GM21515 (cell line): ENCODE measurements around the gene CDH4.

Experiments used
- ATAC-seq: cut with Tn5 transposase; IDR thresholded peaks from one replicate; pipeline ENCODE4 v1.9.1; 2021; ENCODE audit not compliant: unreplicated experiment

CDH4 gene

GRCh38 chr20:61927826-61928541 lies 675.9 kb downstream of the CDH4 start:
- ATAC-seq = no peak

- no peak for ATAC-seq
Measured at GRCh38 chr20:61929561-61929960, 677.5 kb downstream of the CDH4 start.

- ATAC-seq = no peak
Measured at GRCh38 chr20:61929971-61930666, 678.1 kb downstream of the CDH4 start.

- no peak for ATAC-seq
Measured at GRCh38 chr20:61930776-61931475, 678.9 kb downstream of the CDH4 start.

GRCh38 chr20:61931476-61932198 lies 679.6 kb downstream of the CDH4 start:
- ATAC-seq = no peak

GRCh38 chr20:61932199-61932592 lies 680.1 kb downstream of the CDH4 start:
- ATAC-seq = no peak

- no peak for ATAC-seq
Measured at GRCh38 chr20:61932711-61933480, 680.8 kb downstream of the CDH4 start.

GRCh38 chr20:61933481-61933950 lies 681.5 kb downstream of the CDH4 start:
- no peak for ATAC-seq

GRCh38 chr20:61933951-61934715 lies 682.1 kb downstream of the CDH4 start:
- ATAC-seq = no peak

GRCh38 chr20:61934716-61935530 lies 682.9 kb downstream of the CDH4 start:
- no peak for ATAC-seq

- no peak for ATAC-seq
Measured at GRCh38 chr20:61935926-61936700, 684.1 kb downstream of the CDH4 start.

- no peak for ATAC-seq
Measured at GRCh38 chr20:61936701-61937131, 684.7 kb downstream of the CDH4 start.

- no peak for ATAC-seq
Measured at GRCh38 chr20:61937146-61937962, 685.3 kb downstream of the CDH4 start.

GRCh38 chr20:61937963-61938838 lies 686.1 kb downstream of the CDH4 start:
- no peak for ATAC-seq

- ATAC-seq = no peak
Measured at GRCh38 chr20:61938839-61939690, 687.0 kb downstream of the CDH4 start.
